Small intestine (tissue), 7 donors: Measurements from ENCODE around the gene SUPT3H. TPM values are rescaled to one million over a fixed set of nuclear protein-coding genes. Genes with fewer than 3 reads are reported as not detected.
A peak's percentile ranks its signal among the peaks of the same experiment; 100 is the strongest.

Source experiments
- DNase-seq, 2 donors: peaks; one replicate each; pipeline versions ENCODE4 v3.0.0 to v3.0.0-alpha.2; 2013
- FAIRE-seq: peaks from 2 replicates; lab custom pipeline; 2012; peaks lifted over from hg19 to GRCh38; lab: Jason Lieb, UNC
- H3K27ac ChIP-seq, 3 donors: one replicate each; pipeline ENCODE4 v1.5.1; 2013; ENCODE audit warnings: low read length in 2 of 3, mild to moderate bottlenecking in 2 of 3, control low read depth in 1 of 3, inconsistent platforms in 1 of 3, low read depth in 1 of 3, moderate library complexity in 1 of 3
- H3K27me3 ChIP-seq, 3 donors: one replicate each; pipeline ENCODE4 v1.6.1; 2013; ENCODE audit warnings: low read length in 3 of 3, inconsistent platforms in 1 of 3; ENCODE audit not compliant: control insufficient read depth in 3 of 3, insufficient read depth in 3 of 3
- H3K36me3 ChIP-seq, 3 donors: one replicate each; pipeline ENCODE4 v1.6.1; 2013; ENCODE audit warnings: low read length in 3 of 3, inconsistent platforms in 1 of 3, low read depth in 1 of 3, mild to moderate bottlenecking in 1 of 3, moderate library complexity in 1 of 3; ENCODE audit not compliant: control insufficient read depth in 3 of 3, insufficient read depth in 2 of 3
- H3K4me1 ChIP-seq, 3 donors: one replicate each; pipeline ENCODE4 v1.6.1; 2013; ENCODE audit warnings: low read length in 2 of 3, inconsistent platforms in 1 of 3, low read depth in 1 of 3, mild to moderate bottlenecking in 1 of 3, moderate library complexity in 1 of 3; ENCODE audit not compliant: control insufficient read depth in 3 of 3, insufficient read depth in 2 of 3
- H3K4me3 ChIP-seq, 3 donors: one replicate each; pipeline ENCODE4 v1.5.1; 2013; ENCODE audit warnings: low read length in 3 of 3, control low read depth in 1 of 3, inconsistent platforms in 1 of 3, low read depth in 1 of 3, mild to moderate bottlenecking in 1 of 3, moderate library complexity in 1 of 3
- H3K9me3 ChIP-seq, 2 donors: one replicate each; pipeline ENCODE4 v1.6.1; 2013; ENCODE audit warnings: low read depth in 1 of 2, low read length in 1 of 2; ENCODE audit not compliant: control insufficient read depth in 2 of 2, insufficient read depth in 1 of 2
- WGBS, 3 donors: extraction: QIAGEN DNeasy Blood & Tissue Kit; methylation state at CpG; one replicate each; pipeline ENCODE4 v1.1.7; 2013; 5-methylcytosine and 5-hydroxymethylcytosine counted together
- polyA plus RNA-seq, 4 donors: library from polyadenylated mRNA; stranded (reverse) in 3 of 4; unstranded in 1 of 4; fragments of 200-250 nt in 3 of 4; fragments of 120-200 nt in 1 of 4; gene quantifications; one replicate each; pipeline versions ENCODE4 v1.2.1 to v1.2.3, GENCODE V29; 2013
- donor health status: healthy with polysubstance abuse.
- donor health status: control.
- donor health status: control.
- donor health status: Bipolar disorder and iron deficiency.
- donor health status: healthy.

The SUPT3H gene
- polyA plus RNA-seq, 4 donors = 2.0 to 13.8 (median 7.0) TPM

DNA sequence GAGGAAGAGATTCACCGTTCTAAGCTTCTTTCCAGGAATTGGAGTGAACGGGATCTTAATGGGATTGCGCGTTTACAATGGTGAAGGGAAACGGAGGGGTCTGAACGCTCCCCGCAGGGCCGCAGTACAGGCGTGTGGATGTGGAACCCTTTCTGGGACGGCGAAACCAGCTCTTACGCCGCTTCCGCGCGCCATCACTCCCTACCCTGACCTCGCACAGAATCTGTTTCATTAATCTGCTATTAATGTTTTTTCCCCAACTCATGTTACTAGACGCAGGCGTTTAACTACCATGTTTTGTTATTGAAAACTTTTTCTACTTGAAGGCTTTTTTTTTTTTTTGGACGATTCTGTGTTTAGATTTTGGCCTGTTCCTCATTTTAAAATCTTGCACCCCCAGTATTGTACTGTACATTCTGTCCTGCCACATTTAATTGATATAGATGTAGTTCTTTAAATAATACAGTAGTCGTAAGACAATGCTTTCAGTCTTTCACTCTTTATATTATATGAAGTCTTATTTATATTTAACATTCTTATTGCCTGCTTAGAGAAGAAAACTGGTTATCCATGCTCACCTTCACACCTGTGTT, 696 bp upstream of the SUPT3H start:
- 1% methylated on average over 21 of the region's 21 CpGs for WGBS, 3 donors
- DNase-seq = no peak
- Histone ChIP-seq H3K27ac (peak overlapping the region; percentile 66 to 99 (median 99)), H3K36me3 (no peaks in the 10 kb centered on the region), H3K27me3 (no peaks in the 10 kb centered on the region), H3K4me1 (peaks cover 0 to 10% (median 3%) of the 10 kb centered on the region in 3 donors), H3K4me3 (peak overlapping the region; percentile 31 to 88 (median 82)), H3K9me3 (no peaks in the 10 kb centered on the region)
- FAIRE-seq = no peak

- WGBS, 3 donors = 1 to 2% (median 1%) methylated on average over 21 of the region's 21 CpGs
- no peaks in the 10 kb centered on the region for H3K36me3 ChIP-seq
- H3K4me1 ChIP-seq = peaks cover 0 to 10% (median 3%) of the 10 kb centered on the region in 3 donors
- peak overlapping the region; percentile 66 to 99 (median 99) for H3K27ac ChIP-seq
- no peaks in the 10 kb centered on the region for H3K27me3 ChIP-seq
- H3K9me3 ChIP-seq = no peaks in the 10 kb centered on the region
- H3K4me3 ChIP-seq = peak overlapping the region; percentile 75 to 88 (median 82)
- FAIRE-seq (no peak), DNase-seq (peak in 1 of 2 donors; percentile 28)
Measured at GRCh38 chr6:45377043-45377553, 636 bp downstream of the SUPT3H start.

DNA sequence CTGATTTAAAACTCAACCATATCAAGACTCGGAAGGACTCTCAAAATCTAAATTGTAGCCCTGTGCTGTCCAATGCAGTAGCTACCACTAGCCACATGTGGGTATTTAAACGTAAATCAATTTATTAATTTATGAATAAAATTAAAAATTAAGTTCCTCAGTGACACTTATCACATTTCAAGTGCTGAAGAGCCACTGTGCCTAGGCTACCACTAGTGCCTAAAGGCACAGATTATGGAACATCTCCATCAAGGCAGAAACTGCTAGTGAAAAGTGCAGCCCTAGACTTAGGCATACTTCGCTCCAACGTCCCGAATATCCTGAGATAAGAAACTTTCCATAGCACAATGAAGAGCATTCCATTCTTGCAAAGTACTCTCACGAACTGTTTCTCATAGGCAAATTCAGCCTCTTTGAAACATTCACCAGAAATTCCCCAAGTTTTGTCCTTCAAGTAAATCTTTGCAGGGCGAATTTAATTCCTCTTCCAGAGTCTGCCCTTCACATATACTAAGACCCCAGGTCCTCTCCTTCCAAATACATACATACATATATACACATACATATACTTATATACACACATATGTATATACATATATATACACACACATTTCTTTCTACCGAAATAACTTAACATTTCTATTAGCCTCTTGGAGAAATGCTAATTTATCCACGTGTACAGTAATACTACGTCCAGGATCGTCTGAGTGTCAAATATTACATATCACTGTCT, 1.3 kb downstream of the SUPT3H start:
- 16 to 30% (median 28%) methylated on average over 11 of the region's 11 CpGs for WGBS, 3 donors
- no peaks in the 10 kb centered on the region for H3K27me3 ChIP-seq
- peak; percentile 41 for FAIRE-seq
- H3K27ac ChIP-seq = peak overlapping the region in 2 of 3 donors; percentile 99
- peak; percentile 5 to 36 for DNase-seq
- peak overlapping the region in 2 of 3 donors; percentile 82 to 88 for H3K4me3 ChIP-seq
- H3K4me1 ChIP-seq = peaks cover 2 to 10% (median 3%) of the 10 kb centered on the region in 3 donors
- H3K9me3 ChIP-seq = no peaks in the 10 kb centered on the region
- no peaks in the 10 kb centered on the region for H3K36me3 ChIP-seq

GRCh38 chr6:45375449-45375848, 2.3 kb downstream of the SUPT3H start:
- 83 to 86% (median 84%) methylated on average over 3 of the region's 3 CpGs for WGBS, 3 donors
- DNase-seq = no peak
- H3K4me3 ChIP-seq = no peak overlapping the region

DNA sequence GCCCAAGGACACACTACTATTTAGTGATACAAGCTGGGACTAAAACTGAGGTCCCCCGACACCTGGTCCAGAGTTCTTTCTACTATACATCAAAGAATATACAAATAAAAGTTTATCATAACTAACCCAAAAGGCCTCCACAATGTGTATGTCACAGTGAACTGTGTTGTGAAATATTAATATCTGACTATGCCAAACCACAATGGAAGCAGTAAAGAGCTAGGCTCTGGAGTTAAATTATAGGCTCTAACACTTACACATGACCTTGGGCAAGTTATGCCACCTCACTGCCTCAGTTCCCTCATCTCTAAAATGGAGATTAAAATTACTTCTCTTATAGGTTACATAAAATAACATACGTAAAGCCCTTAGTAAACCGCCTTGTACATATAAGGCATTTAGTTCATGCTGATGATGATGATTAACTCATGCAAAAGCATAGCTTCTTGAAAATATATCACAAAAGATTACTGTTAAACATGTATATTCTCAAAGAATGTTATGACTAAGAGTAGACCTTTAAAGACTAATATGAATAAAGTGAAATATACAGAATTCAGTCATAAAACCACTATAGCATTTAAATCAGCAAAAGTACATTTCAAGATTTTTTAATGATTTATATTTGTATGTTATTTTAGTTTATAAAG, 5.7 kb downstream of the SUPT3H start:
- Histone ChIP-seq H3K27me3 (no peaks in the 10 kb centered on the region), H3K27ac (no peak overlapping the region), H3K9me3 (no peaks in the 10 kb centered on the region), H3K4me3 (no peak overlapping the region), H3K4me1 (peaks cover 2 to 6% (median 3%) of the 10 kb centered on the region in 3 donors), H3K36me3 (no peaks in the 10 kb centered on the region)
- no peak for DNase-seq
- 70 to 76% (median 73%) methylated on average over 3 of the region's 3 CpGs for WGBS, 3 donors
- FAIRE-seq = no peak

More at GRCh38 chr6:45375449-45375848, 2.3 kb downstream of the SUPT3H start:
- FAIRE-seq = no peak
- Histone ChIP-seq H3K27me3 (no peaks in the 10 kb centered on the region), H3K36me3 (no peaks in the 10 kb centered on the region), H3K27ac (no peak overlapping the region), H3K4me1 (peaks cover 2 to 10% (median 3%) of the 10 kb centered on the region in 3 donors), H3K9me3 (no peaks in the 10 kb centered on the region)

DNA sequence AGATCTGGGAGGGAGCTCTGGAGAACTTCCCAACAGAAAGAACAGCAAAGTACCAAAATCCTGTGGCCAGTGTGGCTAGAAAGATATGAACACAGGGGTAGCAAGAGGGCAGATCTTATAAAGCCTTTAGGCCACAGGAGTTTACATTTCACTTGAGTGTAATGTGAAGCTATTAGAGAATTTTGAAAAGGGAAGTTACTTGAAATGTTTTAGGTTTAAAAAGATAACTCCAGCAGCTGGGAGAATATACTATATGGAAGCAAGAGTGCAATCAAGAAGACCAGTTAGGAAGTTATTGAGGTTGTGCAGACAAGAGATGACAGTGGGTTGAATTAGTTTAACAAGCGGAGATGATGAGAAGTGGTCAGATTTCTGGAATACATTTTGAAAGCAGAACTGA, 7.9 kb downstream of the SUPT3H start:
- H3K4me1 ChIP-seq = peaks cover 0 to 2% (median 0%) of the 10 kb centered on the region in 3 donors
- no peak for DNase-seq
- no peaks in the 10 kb centered on the region for H3K27me3 ChIP-seq
- no peak for FAIRE-seq
- H3K27ac ChIP-seq = no peak overlapping the region
- no peak overlapping the region for H3K4me3 ChIP-seq
- no peaks in the 10 kb centered on the region for H3K36me3 ChIP-seq
- 87 to 100% (median 92%) methylated on average over 1 of the region's 1 CpG for WGBS, 3 donors
- H3K9me3 ChIP-seq = no peaks in the 10 kb centered on the region

DNA sequence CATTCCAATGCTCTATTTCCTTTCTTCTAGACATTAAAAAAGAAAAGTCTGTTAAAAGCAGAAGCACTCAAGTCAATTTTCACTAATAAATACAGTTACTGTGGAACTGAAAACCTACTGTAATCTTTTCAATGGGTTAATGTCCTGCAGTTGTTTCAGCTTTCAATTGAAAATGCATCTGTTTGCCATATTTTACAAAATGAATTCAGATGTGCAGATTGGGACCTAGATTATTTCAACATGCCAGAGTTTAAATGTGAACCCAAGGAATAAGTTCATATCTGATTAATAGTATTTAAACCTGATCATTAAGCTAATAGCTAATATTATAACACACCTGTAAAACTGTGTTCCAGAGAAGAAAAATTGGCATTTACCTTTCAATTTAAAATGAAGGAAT, 9.7 kb downstream of the SUPT3H start:
- Histone ChIP-seq H3K4me1 (peaks cover 0 to 2% (median 0%) of the 10 kb centered on the region in 3 donors), H3K4me3 (no peak overlapping the region), H3K36me3 (no peaks in the 10 kb centered on the region), H3K27ac (no peak overlapping the region), H3K9me3 (no peaks in the 10 kb centered on the region), H3K27me3 (no peaks in the 10 kb centered on the region)
- DNase-seq (no peak), FAIRE-seq (no peak)

GRCh38 chr6:45366534-45366933, 11.2 kb downstream of the SUPT3H start:
- Histone ChIP-seq H3K27ac (no peak overlapping the region), H3K27me3 (no peaks in the 10 kb centered on the region), H3K9me3 (no peaks in the 10 kb centered on the region), H3K4me3 (no peak overlapping the region), H3K4me1 (no peaks in the 10 kb centered on the region), H3K36me3 (peaks cover 0 to 2% (median 2%) of the 10 kb centered on the region in 3 donors)
- WGBS, 3 donors = 90 to 96% (median 94%) methylated on average over 1 of the region's 1 CpG
- peak in 1 of 2 donors; percentile 19 for DNase-seq
- FAIRE-seq = no peak
